DND-41 (cell line): Measurements from ENCODE around the gene DOCK4.

Experiments used
- CTCF ChIP-seq: IDR thresholded peaks from 2 replicates; pipeline ENCODE4 v1.5.1; 2012; ENCODE audit warnings: borderline replicate concordance, low read length, moderate library complexity, mild to moderate bottlenecking; ENCODE audit not compliant: poor library complexity, severe bottlenecking; ENCODE audit errors: extremely low read depth
- EZH2 ChIP-seq: IDR thresholded peaks from 3 replicates; pipeline ENCODE4 v1.6.1; 2012; ENCODE audit warnings: borderline replicate concordance, low read depth, mild to moderate bottlenecking, moderate library complexity, low read length, inconsistent platforms; ENCODE audit not compliant: severe bottlenecking

GRCh38 chr7:111942450-111943081, 263.6 kb downstream of the DOCK4 start:
- TF ChIP-seq CTCF = no peak
- no peak for TF ChIP-seq EZH2
